IMR-90 (cell line): ENCODE results near the gene HYAL2. TPM values are rescaled to one million over a fixed set of nuclear protein-coding genes. Genes with fewer than 3 reads are reported as not detected.

Experiments used
- ATAC-seq: fragments of 200-7000 bp; cut with Tn5 transposase; 2 replicates; pipeline ENCODE4 v1.9.1; 2020; ENCODE audit warnings: low read depth, mild to moderate bottlenecking, moderate library complexity
- BruUV-seq: library from RNA; stranded (reverse); fragments of 400-500 nt; replicated peaks from 2 replicates; lab custom pipeline; 2021; lab: Mats Ljungman, UMichigan
- CTCF ChIA-PET: fragments of 300-600 bp; formaldehyde crosslinking; extraction: SDS; loops from one replicate; lab custom pipeline; 2021; ENCODE audit warnings: antibody characterized with exemption; lab: Yijun Ruan, JAX
- POLR2A ChIA-PET: fragments of 300-600 bp; sonication (Branson Sonifier 250); formaldehyde crosslinking; loops from one replicate; lab custom pipeline; 2022; ENCODE audit warnings: antibody characterized with exemption; ENCODE audit not compliant: unreplicated experiment; lab: Charles Lee
- DNase-seq: peaks from one replicate; pipeline ENCODE4 v3.0.0; 2013
- H2AFZ ChIP-seq: replicated peaks from 2 replicates; pipeline ENCODE3; 2013; ENCODE audit warnings: low read length, mild to moderate bottlenecking; ENCODE audit not compliant: poor library complexity
- H2AK5ac ChIP-seq: 2 replicates; pipeline ENCODE4 v1.6.1; 2013; ENCODE audit warnings: low read depth, low read length, inconsistent platforms
- H2AK9ac ChIP-seq: replicated peaks from 2 replicates; pipeline ENCODE3; 2013; ENCODE audit warnings: mild to moderate bottlenecking, low read depth, low read length, moderate library complexity; ENCODE audit not compliant: poor library complexity
- H2BK120ac ChIP-seq: 2 replicates; pipeline ENCODE4 v1.6.1; 2013; ENCODE audit warnings: low read depth, low read length, inconsistent platforms
- H2BK15ac ChIP-seq: 3 replicates; pipeline ENCODE4 v1.6.1; 2013; ENCODE audit warnings: low read depth, low read length, inconsistent platforms
- H2BK20ac ChIP-seq: 2 replicates; pipeline ENCODE4 v1.6.1; 2013; ENCODE audit warnings: low read depth, mild to moderate bottlenecking, inconsistent platforms, low read length, moderate library complexity
- H2BK5ac ChIP-seq: 2 replicates; pipeline ENCODE4 v1.6.1; 2013; ENCODE audit warnings: mild to moderate bottlenecking, low read depth, low read length, inconsistent platforms; ENCODE audit not compliant: poor library complexity, severe bottlenecking
- H3K14ac ChIP-seq: replicated peaks from 2 replicates; pipeline ENCODE4 v1.6.1; 2013; ENCODE audit warnings: low read depth, low read length, inconsistent platforms
- H3K18ac ChIP-seq: 2 replicates; pipeline ENCODE4 v1.6.1; 2013; ENCODE audit warnings: low read depth, low read length, control low read depth
- H3K23ac ChIP-seq: 2 replicates; pipeline ENCODE4 v1.6.1; 2013; ENCODE audit warnings: low read depth, low read length, inconsistent platforms
- H3K27ac ChIP-seq: 2 replicates; pipeline ENCODE4 v1.5.1; 2013; ENCODE audit warnings: mild to moderate bottlenecking, control low read depth, low read length; ENCODE audit not compliant: insufficient read depth
- H3K27me3 ChIP-seq: 2 replicates; pipeline ENCODE4 v1.6.1; 2013; ENCODE audit warnings: low read length; ENCODE audit not compliant: control insufficient read depth, insufficient read depth
- H3K36me3 ChIP-seq: 2 replicates; pipeline ENCODE4 v1.6.1; 2013; ENCODE audit warnings: low read length, mixed read lengths; ENCODE audit not compliant: control insufficient read depth, insufficient read depth
- H3K4ac ChIP-seq: 2 replicates; pipeline ENCODE4 v1.6.1; 2013; ENCODE audit warnings: low read depth, low read length, inconsistent platforms
- H3K4me1 ChIP-seq: 2 replicates; pipeline ENCODE4 v1.6.1; 2013; ENCODE audit warnings: low read length, mixed read lengths; ENCODE audit not compliant: control insufficient read depth, insufficient read depth
- H3K4me2 ChIP-seq: 2 replicates; pipeline ENCODE4 v1.6.1; 2013; ENCODE audit warnings: low read depth, mild to moderate bottlenecking, control low read depth, low read length, moderate library complexity
- H3K4me3 ChIP-seq: 2 replicates; pipeline ENCODE4 v1.5.1; 2013; ENCODE audit warnings: low read depth, mild to moderate bottlenecking, control low read depth, low read length, moderate library complexity; ENCODE audit not compliant: insufficient read depth
- H3K56ac ChIP-seq: 2 replicates; pipeline ENCODE4 v1.6.1; 2013; ENCODE audit warnings: low read length, inconsistent platforms; ENCODE audit not compliant: insufficient read depth; ENCODE audit errors: extremely low read depth
- H3K79me1 ChIP-seq, 2 experiments: 2 replicates each; pipeline ENCODE4 v1.6.1; 2013; ENCODE audit warnings: low read length in 2 of 2, inconsistent platforms in 1 of 2, low read depth in 1 of 2
- H3K9ac ChIP-seq: 2 replicates; pipeline ENCODE4 v1.6.1; 2013; ENCODE audit warnings: low read depth, low read length, control low read depth
- H3K9me1 ChIP-seq: 2 replicates; pipeline ENCODE4 v1.6.1; 2013; ENCODE audit warnings: low read length, inconsistent platforms; ENCODE audit not compliant: insufficient read depth
- H3K9me3 ChIP-seq: 2 replicates; pipeline ENCODE4 v1.6.1; 2013; ENCODE audit warnings: low read length; ENCODE audit not compliant: control insufficient read depth, insufficient read depth
- H4K20me1 ChIP-seq: 2 replicates; pipeline ENCODE4 v1.6.1; 2013; ENCODE audit warnings: low read length, inconsistent platforms; ENCODE audit not compliant: insufficient read depth
- H4K5ac ChIP-seq: 2 replicates; pipeline ENCODE4 v1.6.1; 2013; ENCODE audit warnings: mild to moderate bottlenecking, low read depth, low read length, control low read depth
- H4K8ac ChIP-seq, 2 experiments: 2 replicates each; pipeline ENCODE4 v1.6.1; 2013; ENCODE audit warnings: low read depth in 2 of 2, low read length in 2 of 2, control low read depth in 1 of 2, inconsistent platforms in 1 of 2
- H4K91ac ChIP-seq: 2 replicates; pipeline ENCODE4 v1.6.1; 2013; ENCODE audit warnings: low read depth, low read length, inconsistent platforms; ENCODE audit not compliant: insufficient read depth
- CEBPB ChIP-seq: IDR thresholded peaks from 2 replicates; pipeline ENCODE4 v1.6.1; 2012; ENCODE audit warnings: low read depth, low read length, improper control_type of control experiment
- FOS ChIP-seq: fragments of 150-350 bp; IDR thresholded peaks from 2 replicates; pipeline ENCODE4 v1.6.1; 2016; ENCODE audit warnings: low read depth, low read length
- MAZ ChIP-seq: IDR thresholded peaks from 2 replicates; pipeline ENCODE4 v1.6.1; 2012; ENCODE audit warnings: low read depth, mild to moderate bottlenecking, low read length, improper control_type of control experiment, moderate library complexity, borderline replicate concordance
- MXI1 ChIP-seq: IDR thresholded peaks from 2 replicates; pipeline ENCODE4 v1.6.1; 2012; ENCODE audit warnings: low read depth, mild to moderate bottlenecking, low read length, moderate library complexity, borderline replicate concordance
- POLR2A ChIP-seq: IDR thresholded peaks from 2 replicates; pipeline ENCODE4 v1.6.1; 2012; ENCODE audit warnings: mild to moderate bottlenecking, low read depth, low read length
- RAD21 ChIP-seq: IDR thresholded peaks from 2 replicates; pipeline ENCODE4 v1.6.1; 2012; ENCODE audit warnings: low read length, improper control_type of control experiment
- RFX5 ChIP-seq: IDR thresholded peaks from 2 replicates; pipeline ENCODE4 v1.8.0; 2012; ENCODE audit warnings: low read depth, mild to moderate bottlenecking, low read length, moderate library complexity
- WGBS, 2 experiments: methylation state at CpG; one replicate each; pipeline versions ENCODE4 v1.1.5 to v1.1.7; 2013; ENCODE audit warnings: missing lambda C conversion rate in 2 of 2; ENCODE audit not compliant: insufficient read length in 1 of 2; ENCODE audit errors: extremely low coverage in 2 of 2; 5-methylcytosine and 5-hydroxymethylcytosine counted together
- dilution Hi-C: fragments of 300-500 bp; cut with HindIII; formaldehyde crosslinking; loops from one replicate; pipeline ENCODE4 v1.14.3; 2018; ENCODE audit warnings: low sequenced_read_pairs; ENCODE audit not compliant: unreplicated experiment
- in situ Hi-C: fragments of 300-500 bp; cut with MboI; formaldehyde crosslinking; loops from 3 replicates; pipeline ENCODE4 v1.14.3; 2019; ENCODE audit warnings: low sequenced_read_pairs, inconsistent platforms, mixed read lengths
- intact Hi-C: fragments of 100-400 bp; cut with micrococcal nuclease; formaldehyde crosslinking; loops from 2 replicates; pipeline ENCODE4 v1.10.0; 2022
- polyA plus RNA-seq, 3 experiments: library from polyadenylated mRNA; depleted of rRNA; stranded (reverse); fragments of >200 nt; gene quantifications; 2 replicates each; pipeline ENCODE4 v1.2.3, GENCODE V29; 2012; ENCODE audit warnings: low replicate concordance in 1 of 3
- total RNA-seq: library from RNA; depleted of rRNA; stranded (reverse); fragments of >200 nt; gene quantifications from 2 replicates; pipeline ENCODE4 v1.2.3, GENCODE V29; 2012
- TF ChIP-seq, protein P1 (sequence below): conservative IDR thresholded peaks from 2 replicates; pipeline ENCODE4 v1.5.1; 2012; ENCODE audit warnings: mild to moderate bottlenecking, low read depth, low read length, improper control_type of control experiment

HYAL2 gene
- total and polyA plus RNA-seq, 2 of the 4 experiments (the other 2 are of a cell fraction): 56.8 to 104 TPM

DNA sequence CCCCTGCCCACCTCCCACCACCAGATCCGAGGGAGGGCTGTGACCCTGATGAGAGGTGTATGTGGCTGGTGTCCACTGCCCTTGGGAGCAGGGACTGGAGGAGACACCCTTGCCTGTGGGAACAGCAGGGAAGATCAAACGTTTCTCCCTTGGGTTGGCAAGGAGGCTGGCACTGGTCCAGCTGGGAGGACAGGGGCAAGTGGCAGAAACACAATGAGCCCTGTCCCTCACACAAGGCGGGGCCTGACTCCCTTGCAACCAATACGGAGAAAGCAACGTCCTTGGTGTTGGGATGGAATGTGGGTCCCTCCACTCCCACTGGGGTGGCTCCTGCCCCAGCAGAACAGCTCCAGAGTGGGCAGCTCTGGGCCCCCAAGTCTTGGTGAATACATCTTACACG, 5.2 kb downstream of the HYAL2 start:
- Histone ChIP-seq H3K14ac (no peak overlapping the region), H3K9ac (no peak overlapping the region), H2AK9ac (peak overlapping the region; percentile 68), H3K18ac (no peak overlapping the region), H3K27me3 (no peaks in the 10 kb centered on the region), H3K79me1 (peaks cover 29 to 56% of the 10 kb centered on the region in 2 experiments), H4K20me1 (0 out of 2 replicates have a peak, but pooled peaks cover 18% of the 10 kb centered on the region), H4K91ac (no peak overlapping the region), H3K4me1 (peaks cover 22% of the 10 kb centered on the region), H3K9me3 (no peaks in the 10 kb centered on the region), H2AK5ac (peak overlapping the region; percentile 5; the same call in 1 of the 2 replicates), H3K36me3 (peaks cover 38% of the 10 kb centered on the region), H2BK20ac (no peak overlapping the region), H4K8ac (no peak overlapping the region), H2BK5ac (no peak overlapping the region), H3K4ac (no peak overlapping the region; the same call in 1 of the 2 replicates), H2AFZ (no peak overlapping the region), H4K5ac (no peak overlapping the region), H3K56ac (no peak overlapping the region), H3K4me2 (no peak overlapping the region), H3K23ac (no peak overlapping the region), H2BK120ac (no peak overlapping the region), H2BK15ac (no peak overlapping the region), H3K9me1 (peaks cover 23% of the 10 kb centered on the region), H3K4me3 (no peak overlapping the region), H3K27ac (no peak overlapping the region)
- WGBS, 2 experiments: no CpG with 5 or more reads among the region's 6 CpGs
- ChIA-PET POLR2A (no interaction called here), CTCF (no interaction called here)
- BruUV-seq: no TSS peak
- dilution Hi-C loops: no loop called here
- intact Hi-C loops: no loop called here
- in situ Hi-C loops: no loop called here
- DNase-seq (no peak), ATAC-seq (no peak)
- TF ChIP-seq MAZ: no peak
- TF ChIP-seq MXI1: no peak
- TF ChIP-seq CEBPB: no peak
- TF ChIP-seq POLR2A: no peak
- no peak for TF ChIP-seq RFX5
- no peak for TF ChIP-seq RAD21
- no peak for TF ChIP-seq FOS
- TF ChIP-seq, protein P1, sequence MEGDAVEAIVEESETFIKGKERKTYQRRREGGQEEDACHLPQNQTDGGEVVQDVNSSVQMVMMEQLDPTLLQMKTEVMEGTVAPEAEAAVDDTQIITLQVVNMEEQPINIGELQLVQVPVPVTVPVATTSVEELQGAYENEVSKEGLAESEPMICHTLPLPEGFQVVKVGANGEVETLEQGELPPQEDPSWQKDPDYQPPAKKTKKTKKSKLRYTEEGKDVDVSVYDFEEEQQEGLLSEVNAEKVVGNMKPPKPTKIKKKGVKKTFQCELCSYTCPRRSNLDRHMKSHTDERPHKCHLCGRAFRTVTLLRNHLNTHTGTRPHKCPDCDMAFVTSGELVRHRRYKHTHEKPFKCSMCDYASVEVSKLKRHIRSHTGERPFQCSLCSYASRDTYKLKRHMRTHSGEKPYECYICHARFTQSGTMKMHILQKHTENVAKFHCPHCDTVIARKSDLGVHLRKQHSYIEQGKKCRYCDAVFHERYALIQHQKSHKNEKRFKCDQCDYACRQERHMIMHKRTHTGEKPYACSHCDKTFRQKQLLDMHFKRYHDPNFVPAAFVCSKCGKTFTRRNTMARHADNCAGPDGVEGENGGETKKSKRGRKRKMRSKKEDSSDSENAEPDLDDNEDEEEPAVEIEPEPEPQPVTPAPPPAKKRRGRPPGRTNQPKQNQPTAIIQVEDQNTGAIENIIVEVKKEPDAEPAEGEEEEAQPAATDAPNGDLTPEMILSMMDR: no peak
